PFSK-1 (cell line): Measurements from ENCODE around the gene SH2D7.

ENCODE experiments used
- POLR2AphosphoS5 ChIP-seq: IDR thresholded peaks from 2 replicates; pipeline ENCODE4 v1.6.1; 2012; ENCODE audit warnings: low read depth, mild to moderate bottlenecking, control low read depth, low read length, moderate library complexity
- TF ChIP-seq, protein P1 (sequence below), 2 experiments: IDR thresholded peaks; 2 replicates each; pipeline versions ENCODE4 v1.6.1 to v1.8.0; 2011 to 2012; ENCODE audit warnings: low read depth in 2 of 2, low read length in 2 of 2, control low read depth in 1 of 2, inconsistent platforms in 1 of 2, mild to moderate bottlenecking in 1 of 2, moderate library complexity in 1 of 2; ENCODE audit not compliant: insufficient read depth in 1 of 2

- TF ChIP-seq, protein P1, sequence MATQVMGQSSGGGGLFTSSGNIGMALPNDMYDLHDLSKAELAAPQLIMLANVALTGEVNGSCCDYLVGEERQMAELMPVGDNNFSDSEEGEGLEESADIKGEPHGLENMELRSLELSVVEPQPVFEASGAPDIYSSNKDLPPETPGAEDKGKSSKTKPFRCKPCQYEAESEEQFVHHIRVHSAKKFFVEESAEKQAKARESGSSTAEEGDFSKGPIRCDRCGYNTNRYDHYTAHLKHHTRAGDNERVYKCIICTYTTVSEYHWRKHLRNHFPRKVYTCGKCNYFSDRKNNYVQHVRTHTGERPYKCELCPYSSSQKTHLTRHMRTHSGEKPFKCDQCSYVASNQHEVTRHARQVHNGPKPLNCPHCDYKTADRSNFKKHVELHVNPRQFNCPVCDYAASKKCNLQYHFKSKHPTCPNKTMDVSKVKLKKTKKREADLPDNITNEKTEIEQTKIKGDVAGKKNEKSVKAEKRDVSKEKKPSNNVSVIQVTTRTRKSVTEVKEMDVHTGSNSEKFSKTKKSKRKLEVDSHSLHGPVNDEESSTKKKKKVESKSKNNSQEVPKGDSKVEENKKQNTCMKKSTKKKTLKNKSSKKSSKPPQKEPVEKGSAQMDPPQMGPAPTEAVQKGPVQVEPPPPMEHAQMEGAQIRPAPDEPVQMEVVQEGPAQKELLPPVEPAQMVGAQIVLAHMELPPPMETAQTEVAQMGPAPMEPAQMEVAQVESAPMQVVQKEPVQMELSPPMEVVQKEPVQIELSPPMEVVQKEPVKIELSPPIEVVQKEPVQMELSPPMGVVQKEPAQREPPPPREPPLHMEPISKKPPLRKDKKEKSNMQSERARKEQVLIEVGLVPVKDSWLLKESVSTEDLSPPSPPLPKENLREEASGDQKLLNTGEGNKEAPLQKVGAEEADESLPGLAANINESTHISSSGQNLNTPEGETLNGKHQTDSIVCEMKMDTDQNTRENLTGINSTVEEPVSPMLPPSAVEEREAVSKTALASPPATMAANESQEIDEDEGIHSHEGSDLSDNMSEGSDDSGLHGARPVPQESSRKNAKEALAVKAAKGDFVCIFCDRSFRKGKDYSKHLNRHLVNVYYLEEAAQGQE (IDR thresholded peaks at IDR 0.05; ENCODE audit: insufficient read depth in 1 of 2, low read depth in 2 of 2, low read length in 2 of 2), result no peak
- no peak for TF ChIP-seq POLR2AphosphoS5
These were observed 28.4 kb upstream of the SH2D7 start for GRCh38 chr15:78063970-78064385.
